ENCODE data around the gene SEC22C.

The SEC22C gene

GRCh38 chr3:42539871-42540714, 41.7 kb downstream of the SEC22C start:
- peak; percentile 27 to 43 for DNase-seq (ENCODE audit: extremely low read depth in 1 of 2, low read depth in 1 of 2)

GRCh38 chr3:42537350-42537749, 44.4 kb downstream of the SEC22C start:
- DNase-seq (ENCODE audit: extremely low read depth in 1 of 2, low read depth in 1 of 2), result no peak

- DNase-seq (ENCODE audit: extremely low read depth in 1 of 2, low read depth in 1 of 2), result peak in 1 of 2 donors; percentile 20
Observed at GRCh38 chr3:42535981-42536784, 45.6 kb downstream of the SEC22C start.

- no peak for DNase-seq (ENCODE audit: extremely low read depth in 1 of 2, low read depth in 1 of 2)
Observed at GRCh38 chr3:42533161-42533897, 48.4 kb downstream of the SEC22C start.

- no peak for DNase-seq (ENCODE audit: extremely low read depth in 1 of 2, low read depth in 1 of 2)
Observed at GRCh38 chr3:42532229-42532628, 49.5 kb downstream of the SEC22C start.

- no peak for DNase-seq (ENCODE audit: extremely low read depth in 1 of 2, low read depth in 1 of 2)
Observed at GRCh38 chr3:42531470-42531869, 50.3 kb downstream of the SEC22C start.

GRCh38 chr3:42530073-42530472, 51.7 kb downstream of the SEC22C start:
- DNase-seq (ENCODE audit: extremely low read depth in 1 of 2, low read depth in 1 of 2), result no peak

GRCh38 chr3:42529468-42529867, 52.3 kb downstream of the SEC22C start:
- DNase-seq (ENCODE audit: extremely low read depth in 1 of 2, low read depth in 1 of 2), result no peak

GRCh38 chr3:42527368-42527917, 54.3 kb downstream of the SEC22C start:
- no peak for DNase-seq (ENCODE audit: extremely low read depth in 1 of 2, low read depth in 1 of 2)

GRCh38 chr3:42526616-42527367, 55.0 kb downstream of the SEC22C start:
- DNase-seq (ENCODE audit: extremely low read depth in 1 of 2, low read depth in 1 of 2), result peak in 1 of 2 donors; percentile 45

- no peak for DNase-seq (ENCODE audit: extremely low read depth in 1 of 2, low read depth in 1 of 2)
Observed at GRCh38 chr3:42525736-42526345, 55.9 kb downstream of the SEC22C start.

- DNase-seq (ENCODE audit: extremely low read depth in 1 of 2, low read depth in 1 of 2), result no peak
Observed at GRCh38 chr3:42525212-42525611, 56.6 kb downstream of the SEC22C start.

GRCh38 chr3:42524751-42525150, 57.0 kb downstream of the SEC22C start:
- DNase-seq (ENCODE audit: extremely low read depth in 1 of 2, low read depth in 1 of 2), result no peak

- no peak for DNase-seq (ENCODE audit: extremely low read depth in 1 of 2, low read depth in 1 of 2)
Observed at GRCh38 chr3:42520906-42521305, 60.9 kb downstream of the SEC22C start.

GRCh38 chr3:42520336-42520735, 61.4 kb downstream of the SEC22C start:
- no peak for DNase-seq (ENCODE audit: extremely low read depth in 1 of 2, low read depth in 1 of 2)

- no peak for DNase-seq (ENCODE audit: extremely low read depth in 1 of 2, low read depth in 1 of 2)
Observed at GRCh38 chr3:42519568-42519962, 62.2 kb downstream of the SEC22C start.

- DNase-seq (ENCODE audit: extremely low read depth in 1 of 2, low read depth in 1 of 2), result no peak
Observed at GRCh38 chr3:42518800-42519567, 62.8 kb downstream of the SEC22C start.

- no peak for DNase-seq (ENCODE audit: extremely low read depth in 1 of 2, low read depth in 1 of 2)
Observed at GRCh38 chr3:42517117-42517516, 64.7 kb downstream of the SEC22C start.

GRCh38 chr3:42516443-42516842, 65.3 kb downstream of the SEC22C start:
- no peak for DNase-seq (ENCODE audit: extremely low read depth in 1 of 2, low read depth in 1 of 2)

Data from stimulated activated CD8-positive, alpha-beta memory T cell treated with anti-CD3 and anti-CD28 coated beads, Interleukin-7, amount 100 ng/mL, for 48 hours (primary cell).